HEK293T (cell line): ENCODE measurements around the gene DNAH17.

Experiments
- BHLHE40 ChIP-seq: fragments of 450-650 bp; IDR thresholded peaks from 2 replicates; pipeline ENCODE4 v1.6.1; 2016; ENCODE audit warnings: mild to moderate bottlenecking, moderate library complexity, borderline replicate concordance
- CTBP1 ChIP-seq: fragments of 450-650 bp; IDR thresholded peaks from 2 replicates; pipeline ENCODE4 v1.6.1; 2016; ENCODE audit warnings: borderline replicate concordance
- L3MBTL2 ChIP-seq: fragments of 450-650 bp; conservative IDR thresholded peaks from 2 replicates; pipeline ENCODE4 v1.6.1; 2016; ENCODE audit warnings: mild to moderate bottlenecking
- TARDBP ChIP-seq: fragments of 450-650 bp; IDR thresholded peaks from 2 replicates; pipeline ENCODE4 v1.6.1; 2016

DNA sequence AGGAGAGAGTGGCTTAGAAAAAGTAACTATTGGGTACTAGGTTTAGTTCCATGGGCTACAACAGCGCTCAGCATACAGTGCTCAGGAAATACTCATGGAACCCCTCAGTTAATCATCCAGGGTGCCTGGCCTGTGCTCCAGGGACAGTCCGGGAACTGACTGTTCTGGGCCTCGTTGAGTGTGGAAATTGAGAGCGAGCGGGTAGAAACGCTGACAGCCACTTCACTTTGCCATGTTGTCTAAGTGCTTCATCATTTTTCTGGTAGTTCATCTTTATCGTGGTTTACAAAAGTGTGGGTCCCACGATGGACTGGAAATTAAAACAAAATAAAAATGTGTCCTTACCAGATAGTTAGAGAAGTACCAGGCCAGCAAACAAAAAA lies 31.6 kb upstream of the DNAH17 start:
- TF ChIP-seq BHLHE40 (no peak), CTBP1 (no peak), L3MBTL2 (no peak), TARDBP (no peak)
